Esophagus squamous epithelium (tissue), 5 donors: ENCODE data around the gene TRABD2B. TPM values are rescaled to one million over a fixed set of nuclear protein-coding genes. Genes with fewer than 3 reads are reported as not detected.

Experiments
- DNase-seq: peaks from one replicate; lab custom pipeline; 2025; lab: John Stamatoyannopoulos, UW
- H3K27ac ChIP-seq, 4 donors: fragments of 200-600 bp; sonication (generic); one replicate each; pipeline ENCODE4 v1.5.1; 2016 to 2019; ENCODE audit warnings: mild to moderate bottlenecking in 1 of 4
- H3K27me3 ChIP-seq, 4 donors: fragments of 200-600 bp; sonication (generic); 1 replicate in 3 of 4; 2 replicates in 1 of 4; pipeline versions ENCODE4 v1.5.1 to v1.6.0; 2017 to 2021; ENCODE audit warnings: antibody characterized with exemption in 1 of 4
- H3K36me3 ChIP-seq, 3 donors: fragments of 200-600 bp; sonication (generic); one replicate each; pipeline ENCODE4 v1.5.1; 2016 to 2019
- H3K4me1 ChIP-seq, 3 donors: fragments of 200-600 bp; sonication (generic); one replicate each; pipeline ENCODE4 v1.5.1; 2017 to 2019
- H3K4me3 ChIP-seq, 4 donors: fragments of 200-600 bp; sonication (generic); 1 replicate in 3 of 4; 2 replicates in 1 of 4; pipeline ENCODE4 v1.5.1; 2016 to 2019; ENCODE audit warnings: mild to moderate bottlenecking in 2 of 4, moderate library complexity in 1 of 4
- H3K9me3 ChIP-seq, 3 donors: fragments of 200-600 bp; sonication (generic); one replicate each; pipeline ENCODE4 v1.5.1; 2016 to 2019
- POLR2A ChIP-seq, 4 donors: fragments of 450-650 bp; IDR thresholded peaks; one replicate each; pipeline ENCODE4 v1.6.1; 2017; ENCODE audit warnings: antibody characterized with exemption in 4 of 4, mild to moderate bottlenecking in 4 of 4, moderate library complexity in 3 of 4
- WGBS, 2 donors: methylation state at CpG; one replicate each; pipeline ENCODE4 v1.1.5; 2018; 5-methylcytosine and 5-hydroxymethylcytosine counted together
- intact Hi-C: fragments of 100-400 bp; cut with DNase I; formaldehyde crosslinking; loops from one replicate; pipeline ENCODE4 v1.15.0; 2022
- total RNA-seq, 4 donors: library from RNA; depleted of rRNA; stranded (reverse); fragments of >200 nt; gene quantifications; one replicate each; pipeline ENCODE4 v1.1.0, GENCODE V29; 2016
- TF ChIP-seq, protein P1 (sequence below), 6 experiments: fragments of 450-650 bp in 4 of 6; fragments of 200-600 bp in 2 of 6; sonication (generic) in 2 of 6; IDR thresholded peaks; one replicate each; pipeline ENCODE4 v1.5.1; 2016 to 2019; ENCODE audit warnings: antibody characterized with exemption in 6 of 6, mild to moderate bottlenecking in 4 of 6, moderate library complexity in 4 of 6
- donor health status: DM: yes; HTN: yes; CAD: no.

The TRABD2B gene
- total RNA-seq, 4 donors from 2014 or later = 0.26 to 1.7 (median 0.50) TPM

DNA sequence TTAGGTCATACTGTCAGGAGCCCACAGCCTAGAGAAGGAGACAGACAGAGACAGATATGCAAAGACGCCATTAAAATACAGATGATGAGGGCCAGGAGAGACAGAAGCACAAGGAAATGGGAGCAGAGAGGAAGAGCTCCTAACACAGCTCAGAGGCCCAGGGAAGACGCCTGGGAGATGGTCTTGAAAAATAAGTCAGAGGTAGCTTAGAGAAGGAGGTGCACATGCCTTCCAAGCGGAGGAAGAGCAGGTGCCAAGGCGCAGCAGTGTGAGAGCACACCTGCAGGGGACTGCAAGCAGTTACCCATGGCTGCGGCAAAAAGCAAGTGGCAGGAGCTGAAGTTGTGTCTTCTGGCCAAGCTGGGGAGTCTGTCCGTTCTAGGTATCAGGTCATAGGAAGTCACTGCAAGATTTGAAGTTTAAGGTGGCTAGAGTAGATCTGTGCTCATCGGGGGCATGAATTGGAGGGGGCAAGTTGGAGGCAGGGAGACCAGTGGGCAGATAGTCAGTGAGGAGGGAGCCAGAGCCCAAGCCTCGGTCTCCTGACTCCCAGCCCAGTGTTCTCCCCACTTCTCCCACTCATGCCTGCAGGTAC, 1.3 kb upstream of the TRABD2B start:
- Histone ChIP-seq H3K27ac (no peak overlapping the region), H3K4me3 (no peak overlapping the region), H3K4me1 (peaks cover 2 to 60% (median 8%) of the 10 kb centered on the region in 3 donors), H3K9me3 (no peaks in the 10 kb centered on the region), H3K27me3 (peaks cover 0 to 82% (median 2%) of the 10 kb centered on the region in 4 donors), H3K36me3 (no peaks in the 10 kb centered on the region)
- 82 to 93% methylated on average over 8 of the region's 8 CpGs for WGBS, 2 donors
- DNase-seq = no peak
- intact Hi-C loops = loop anchor here (5.0 kb wide), 1 partner anchor 64 kb away; no protein-coding TSS in a partner anchor
- no peak for TF ChIP-seq POLR2A (IDR thresholded peaks at IDR 0.05)
- TF ChIP-seq, protein P1, sequence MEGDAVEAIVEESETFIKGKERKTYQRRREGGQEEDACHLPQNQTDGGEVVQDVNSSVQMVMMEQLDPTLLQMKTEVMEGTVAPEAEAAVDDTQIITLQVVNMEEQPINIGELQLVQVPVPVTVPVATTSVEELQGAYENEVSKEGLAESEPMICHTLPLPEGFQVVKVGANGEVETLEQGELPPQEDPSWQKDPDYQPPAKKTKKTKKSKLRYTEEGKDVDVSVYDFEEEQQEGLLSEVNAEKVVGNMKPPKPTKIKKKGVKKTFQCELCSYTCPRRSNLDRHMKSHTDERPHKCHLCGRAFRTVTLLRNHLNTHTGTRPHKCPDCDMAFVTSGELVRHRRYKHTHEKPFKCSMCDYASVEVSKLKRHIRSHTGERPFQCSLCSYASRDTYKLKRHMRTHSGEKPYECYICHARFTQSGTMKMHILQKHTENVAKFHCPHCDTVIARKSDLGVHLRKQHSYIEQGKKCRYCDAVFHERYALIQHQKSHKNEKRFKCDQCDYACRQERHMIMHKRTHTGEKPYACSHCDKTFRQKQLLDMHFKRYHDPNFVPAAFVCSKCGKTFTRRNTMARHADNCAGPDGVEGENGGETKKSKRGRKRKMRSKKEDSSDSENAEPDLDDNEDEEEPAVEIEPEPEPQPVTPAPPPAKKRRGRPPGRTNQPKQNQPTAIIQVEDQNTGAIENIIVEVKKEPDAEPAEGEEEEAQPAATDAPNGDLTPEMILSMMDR (IDR thresholded peaks at IDR 0.05) = no peak

DNA sequence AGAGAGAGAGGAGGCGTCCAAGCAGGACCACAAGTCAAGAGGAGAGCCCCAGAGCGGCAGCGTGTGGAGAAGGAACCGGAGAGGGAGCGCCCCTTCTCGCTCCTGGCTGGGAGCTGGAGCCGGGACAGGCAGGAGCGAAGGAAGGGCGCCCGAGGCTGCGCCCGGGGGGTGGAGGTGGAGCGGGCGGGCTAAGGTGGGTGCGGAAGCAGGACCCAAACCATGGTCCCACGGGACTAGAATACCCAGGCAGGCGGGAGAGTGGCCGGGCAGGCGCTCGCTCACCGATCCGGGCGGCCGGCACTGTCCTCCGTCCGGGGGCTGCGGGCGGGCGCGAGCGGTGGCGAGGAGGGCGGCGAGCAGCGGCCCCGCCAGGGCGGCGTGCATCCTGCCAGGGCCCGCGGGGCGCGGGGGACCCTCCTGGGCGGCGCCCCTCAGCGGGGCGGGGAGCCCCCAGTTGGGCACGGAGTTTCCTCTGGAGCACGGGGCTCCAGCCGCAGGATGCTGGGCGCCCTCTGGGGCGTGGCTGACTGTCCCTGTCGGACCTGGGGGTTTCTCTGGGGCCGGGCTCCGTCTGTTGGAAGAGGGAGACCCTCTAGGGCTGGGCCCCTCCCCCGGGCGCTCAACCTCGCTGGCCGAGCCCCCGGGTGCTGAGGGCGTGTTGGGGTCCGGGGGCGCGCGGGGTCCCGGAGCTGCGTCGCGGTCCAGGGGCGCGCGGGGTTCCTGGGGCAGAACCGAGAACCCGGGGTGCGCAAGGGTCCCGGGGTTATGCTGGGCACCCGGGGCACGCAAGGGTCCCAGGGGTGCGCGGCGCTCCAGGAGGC, 569 bp downstream of the TRABD2B start:
- Histone ChIP-seq H3K27ac (peak overlapping the region; percentile 52 to 93 (median 78)), H3K36me3 (no peaks in the 10 kb centered on the region), H3K4me3 (peak overlapping the region; percentile 38 to 84 (median 58)), H3K27me3 (peaks cover 0 to 89% (median 2%) of the 10 kb centered on the region in 4 donors), H3K9me3 (no peaks in the 10 kb centered on the region), H3K4me1 (peaks cover 2 to 60% (median 8%) of the 10 kb centered on the region in 3 donors)
- no peak for DNase-seq
- TF ChIP-seq, protein P1 (IDR thresholded peaks at IDR 0.05) = no peak
- TF ChIP-seq POLR2A (IDR thresholded peaks at IDR 0.05) = no peak
- intact Hi-C loops = loop anchor here (5.0 kb wide), 1 partner anchor 66 kb away; no protein-coding TSS in a partner anchor
- 1 to 8% methylated on average over 14 to 19 of the region's 80 CpGs for WGBS, 2 donors

DNA sequence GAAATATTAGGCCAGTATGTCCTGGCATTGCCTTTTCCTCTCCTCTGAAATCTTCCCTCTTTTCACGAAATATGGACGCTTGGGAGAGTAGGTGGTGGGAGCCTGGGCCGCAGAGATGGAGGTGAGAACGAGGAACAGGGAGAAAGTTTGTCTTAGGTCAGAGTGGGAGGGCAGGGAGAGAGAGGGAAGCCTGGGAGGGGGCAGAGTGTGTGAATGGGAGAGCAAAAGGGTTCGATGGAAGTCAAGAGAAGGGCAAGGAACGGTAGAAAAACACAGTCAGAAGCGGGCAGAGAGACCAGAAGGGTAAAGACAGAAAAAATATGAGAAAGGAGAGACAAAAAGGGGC, 1.2 kb downstream of the TRABD2B start:
- no peak for DNase-seq
- Histone ChIP-seq H3K9me3 (no peaks in the 10 kb centered on the region), H3K36me3 (no peaks in the 10 kb centered on the region), H3K27ac (peak overlapping the region; percentile 8 to 93 (median 78)), H3K4me3 (peak overlapping the region; percentile 38 to 84 (median 58)), H3K27me3 (peaks cover 0 to 83% (median 2%) of the 10 kb centered on the region in 4 donors), H3K4me1 (peaks cover 2 to 54% (median 8%) of the 10 kb centered on the region in 3 donors)
- TF ChIP-seq, protein P1 (IDR thresholded peaks at IDR 0.05) = no peak
- no peak for TF ChIP-seq POLR2A (IDR thresholded peaks at IDR 0.05)
- 46 to 51% methylated on average over 7 of the region's 7 CpGs for WGBS, 2 donors
- intact Hi-C loops = loop anchor here (5.0 kb wide), 1 partner anchor 66 kb away; no protein-coding TSS in a partner anchor

DNA sequence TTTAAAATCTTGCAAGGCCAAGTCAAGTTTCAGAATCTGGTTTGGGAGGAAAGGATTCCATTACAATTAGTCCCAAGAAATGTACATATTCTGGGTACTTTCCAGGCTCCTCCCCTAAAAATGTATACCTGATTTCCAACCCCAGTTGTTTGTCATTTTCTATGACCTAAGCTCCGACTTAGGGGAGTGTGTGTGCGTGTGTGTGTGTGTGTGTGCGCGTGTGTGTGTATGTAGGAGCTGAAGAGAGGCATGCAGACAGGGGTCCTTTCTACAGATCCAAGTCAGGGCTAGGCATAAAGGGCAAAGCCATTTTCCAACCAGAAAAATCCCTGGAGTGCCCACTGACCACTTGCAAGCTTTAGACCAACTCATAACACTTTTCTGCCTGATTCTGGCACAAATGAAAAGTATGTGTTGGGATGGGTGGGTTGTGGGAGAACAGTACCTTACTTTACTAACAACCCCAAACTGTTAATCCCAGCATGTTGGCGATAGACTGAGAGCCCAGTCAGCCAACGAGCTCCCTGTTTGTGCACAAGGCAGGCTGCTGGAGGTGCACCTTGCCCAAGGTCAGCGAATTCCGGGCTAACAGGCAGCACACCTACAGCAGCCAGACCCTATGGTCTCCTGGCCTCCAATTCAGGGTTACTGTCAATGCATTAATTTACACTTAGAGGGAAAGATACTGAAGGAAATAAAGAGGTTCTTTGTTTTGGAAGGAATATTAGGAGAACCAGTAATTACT, 1.7 kb downstream of the TRABD2B start:
- H3K4me3 ChIP-seq = peak overlapping the region in 3 of 4 donors; percentile 47 to 84 (median 70)

More for the DNA sequence above, 1.7 kb downstream of the TRABD2B start:
- WGBS, 2 donors = 61 to 71% methylated on average over 5 to 6 of the region's 8 CpGs
- intact Hi-C loops = loop anchor here (5.0 kb wide), 1 partner anchor 67 kb away; no protein-coding TSS in a partner anchor
- TF ChIP-seq, protein P1 (IDR thresholded peaks at IDR 0.05) = no peak
- TF ChIP-seq POLR2A (IDR thresholded peaks at IDR 0.05) = no peak
- peak overlapping the region; percentile 8 to 93 (median 78) for H3K27ac ChIP-seq
- peaks cover 2 to 53% (median 8%) of the 10 kb centered on the region in 3 donors for H3K4me1 ChIP-seq
- H3K27me3 ChIP-seq = peaks cover 0 to 78% (median 2%) of the 10 kb centered on the region in 4 donors
- H3K9me3 ChIP-seq = no peaks in the 10 kb centered on the region
- no peak for DNase-seq
- no peaks in the 10 kb centered on the region for H3K36me3 ChIP-seq
